PC-9 (cell line): ENCODE measurements around the gene RTL1. TPM values are rescaled to one million over a fixed set of nuclear protein-coding genes. Genes with fewer than 3 reads are reported as not detected.

Source experiments
- BruUV-seq: library from RNA; stranded (reverse); fragments of 400-500 nt; replicated peaks from 2 replicates; lab custom pipeline; 2021; lab: Mats Ljungman, UMichigan
- CTCF ChIA-PET: fragments of 300-600 bp; sonication (Branson Sonifier 250); formaldehyde crosslinking; loops from one replicate; lab custom pipeline; 2022; ENCODE audit warnings: antibody characterized with exemption; lab: Charles Lee
- POLR2A ChIA-PET: fragments of 300-600 bp; sonication (Branson Sonifier 250); formaldehyde crosslinking; loops from one replicate; lab custom pipeline; 2022; ENCODE audit warnings: antibody characterized with exemption; ENCODE audit not compliant: unreplicated experiment; lab: Charles Lee
- DNase-seq, 2 experiments: peaks; one replicate each; pipeline versions ENCODE4 v3.0.0 to v3.0.0-alpha.2; 2015 to 2022; ENCODE audit warnings: mixed read lengths in 1 of 2
- H2AFZ ChIP-seq: fragments of 200-600 bp; sonication (generic); 2 replicates; pipeline ENCODE4 v1.8.1; 2017; ENCODE audit warnings: antibody characterized with exemption
- H3F3A ChIP-seq: fragments of 200-600 bp; sonication (generic); 2 replicates; pipeline ENCODE4 v1.8.1; 2017; ENCODE audit warnings: antibody characterized with exemption, mild to moderate bottlenecking, low read depth; ENCODE audit not compliant: insufficient read depth
- H3K27ac ChIP-seq: fragments of 200-600 bp; sonication (generic); 2 replicates; pipeline ENCODE4 v1.6.1; 2016; ENCODE audit warnings: mixed run types
- H3K27me3 ChIP-seq: fragments of 200-600 bp; sonication (generic); 2 replicates; pipeline ENCODE4 v1.6.1; 2016; ENCODE audit warnings: low read depth, mixed run types; ENCODE audit not compliant: insufficient read depth
- H3K36me3 ChIP-seq: fragments of 200-600 bp; sonication (generic); 2 replicates; pipeline ENCODE4 v1.6.1; 2016; ENCODE audit warnings: low read depth, mixed run types
- H3K4me1 ChIP-seq: fragments of 200-600 bp; sonication (generic); replicated peaks from 2 replicates; pipeline ENCODE4 v1.6.1; 2016; ENCODE audit warnings: mixed run types; ENCODE audit not compliant: insufficient read depth
- H3K4me2 ChIP-seq: fragments of 200-600 bp; sonication (generic); 2 replicates; pipeline ENCODE4 v1.6.1; 2017; ENCODE audit warnings: mixed run types
- H3K4me3 ChIP-seq: fragments of 200-600 bp; sonication (generic); 2 replicates; pipeline ENCODE4 v1.6.1; 2016; ENCODE audit warnings: mixed run types
- H3K79me2 ChIP-seq: fragments of 200-600 bp; sonication (generic); 2 replicates; pipeline ENCODE4 v1.6.1; 2017; ENCODE audit warnings: low read depth, mixed run types
- H3K9me2 ChIP-seq: fragments of 200-600 bp; sonication (generic); 2 replicates; pipeline ENCODE4 v1.8.1; 2017; ENCODE audit warnings: mild to moderate bottlenecking; ENCODE audit not compliant: insufficient read depth
- H3K9me3 ChIP-seq: fragments of 200-600 bp; sonication (generic); 2 replicates; pipeline ENCODE4 v1.8.1; 2016; ENCODE audit warnings: low read depth; ENCODE audit not compliant: insufficient read depth
- H4K20me1 ChIP-seq: fragments of 200-600 bp; sonication (generic); 2 replicates; pipeline ENCODE4 v1.8.1; 2017; ENCODE audit not compliant: insufficient read depth
- CTCF ChIP-seq: fragments of 200-600 bp; sonication (generic); conservative IDR thresholded peaks from 2 replicates; pipeline ENCODE4 v1.6.1; 2017; ENCODE audit warnings: mixed run types, antibody characterized with exemption, mild to moderate bottlenecking, moderate library complexity
- EZH2 ChIP-seq: fragments of 200-600 bp; sonication (generic); IDR thresholded peaks from 2 replicates; pipeline ENCODE4 v1.8.0; 2017; ENCODE audit warnings: antibody characterized with exemption, low read depth
- intact Hi-C: fragments of 100-400 bp; cut with micrococcal nuclease; formaldehyde crosslinking; loops from one replicate; pipeline ENCODE4 v1.10.0; 2022; ENCODE audit not compliant: unreplicated experiment
- total RNA-seq: library from RNA; stranded (reverse); gene quantifications from 2 replicates; pipeline ENCODE4 v1.2.3, GENCODE V29; 2021

RTL1 gene
- total RNA-seq, 1 experiment from 2014 or later, result not detected

GRCh38 chr14:100901391-100902183 is 1.9 kb downstream of the RTL1 start:
- CTCF ChIA-PET, result no interaction called here
- no peaks in the 10 kb centered on the region for H3F3A ChIP-seq
- no peak overlapping the region for H3K4me2 ChIP-seq
- no peak for DNase-seq
- no peaks in the 10 kb centered on the region for H4K20me1 ChIP-seq
- H3K4me1 ChIP-seq, result no peaks in the 10 kb centered on the region
- TF ChIP-seq EZH2, result no peak
- TF ChIP-seq CTCF, result no peak
- H2AFZ ChIP-seq, result no peak overlapping the region
- intact Hi-C loops, result no loop called here
- peaks cover 69% of the 10 kb centered on the region for H3K27me3 ChIP-seq
- H3K36me3 ChIP-seq, result no peaks in the 10 kb centered on the region
- BruUV-seq, result no TSS peak
- no peaks in the 10 kb centered on the region for H3K79me2 ChIP-seq
- H3K4me3 ChIP-seq, result no peak overlapping the region
- H3K9me2 ChIP-seq, result no peaks in the 10 kb centered on the region
- H3K9me3 ChIP-seq, result no peaks in the 10 kb centered on the region
- POLR2A ChIA-PET, result no interaction called here
- H3K27ac ChIP-seq, result no peak overlapping the region

GRCh38 chr14:100900837-100901390 is 2.6 kb downstream of the RTL1 start:
- CTCF ChIA-PET, result no interaction called here
- Histone ChIP-seq H3K36me3 (no peaks in the 10 kb centered on the region), H3K27me3 (peaks cover 69% of the 10 kb centered on the region), H3F3A (no peaks in the 10 kb centered on the region), H3K4me3 (no peak overlapping the region), H3K9me3 (no peaks in the 10 kb centered on the region), H2AFZ (no peak overlapping the region), H3K4me1 (no peaks in the 10 kb centered on the region), H4K20me1 (no peaks in the 10 kb centered on the region), H3K79me2 (no peaks in the 10 kb centered on the region), H3K27ac (no peak overlapping the region), H3K4me2 (no peak overlapping the region), H3K9me2 (no peaks in the 10 kb centered on the region)
- POLR2A ChIA-PET, result no interaction called here
- intact Hi-C loops, result no loop called here
- TF ChIP-seq CTCF (no peak), EZH2 (no peak)
- no TSS peak for BruUV-seq
- peak in 1 of 2 experiments; percentile 10 for DNase-seq

GRCh38 chr14:100899884-100900771 is 3.4 kb downstream of the RTL1 start:
- H3K27me3 ChIP-seq, result peaks cover 74% of the 10 kb centered on the region
- no peaks in the 10 kb centered on the region for H3K9me2 ChIP-seq
- no peak for TF ChIP-seq CTCF
- TF ChIP-seq EZH2, result no peak
- intact Hi-C loops, result no loop called here
- CTCF ChIA-PET, result no interaction called here
- POLR2A ChIA-PET, result no interaction called here
- H3K4me3 ChIP-seq, result no peak overlapping the region
- H3K36me3 ChIP-seq, result no peaks in the 10 kb centered on the region
- no peak for DNase-seq
- no peaks in the 10 kb centered on the region for H3K4me1 ChIP-seq
- no peaks in the 10 kb centered on the region for H4K20me1 ChIP-seq
- no peaks in the 10 kb centered on the region for H3F3A ChIP-seq
- no peak overlapping the region for H2AFZ ChIP-seq
- BruUV-seq, result no TSS peak
- no peaks in the 10 kb centered on the region for H3K9me3 ChIP-seq
- no peak overlapping the region for H3K4me2 ChIP-seq
- H3K79me2 ChIP-seq, result no peaks in the 10 kb centered on the region
- no peak overlapping the region for H3K27ac ChIP-seq
